ENCODE results near the gene FBXW8.

DNA sequence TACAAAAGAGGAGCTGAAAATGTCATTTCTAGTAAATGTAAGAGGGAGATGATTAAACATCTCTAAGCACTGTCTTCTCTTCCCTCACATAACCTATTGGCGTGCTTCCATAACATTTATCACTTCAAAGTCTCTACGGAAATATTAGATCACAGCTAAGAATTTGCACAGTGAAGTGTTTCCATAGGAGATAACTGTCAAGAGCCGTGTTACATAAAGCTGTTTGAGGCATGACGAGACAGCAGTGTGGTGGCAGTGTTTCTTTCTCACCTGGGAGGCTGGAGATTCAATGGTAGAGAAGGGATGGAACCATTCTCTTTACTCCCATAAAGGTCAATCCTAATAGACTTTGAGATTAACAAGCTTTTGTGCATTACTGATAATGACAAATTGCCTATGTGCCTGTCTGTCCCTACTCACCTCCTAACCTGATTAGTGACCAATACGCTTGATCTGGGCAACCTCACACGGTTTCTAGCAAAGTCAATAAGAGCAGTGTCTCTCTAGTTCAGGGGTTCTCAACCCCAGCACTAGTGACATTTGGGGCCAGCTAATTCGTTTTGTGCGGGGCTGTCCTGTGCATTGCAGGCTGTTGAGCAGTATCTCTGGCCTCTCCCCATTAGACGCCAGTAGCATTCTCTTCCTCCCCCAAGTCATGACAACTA is 35.3 kb downstream of the FBXW8 start:
- TF ChIP-seq CTCF (IDR thresholded peaks at IDR 0.05; ENCODE audit: low read depth, low read length, poor library complexity, severe bottlenecking): no peak
- TF ChIP-seq EZH2phosphoT487 (IDR thresholded peaks at IDR 0.05; ENCODE audit: borderline replicate concordance, low read length): no peak
